PC-9 (cell line): ENCODE results near the gene SLC7A9.

Source experiments
- EZH2 ChIP-seq: fragments of 200-600 bp; sonication (generic); IDR thresholded peaks from 2 replicates; pipeline ENCODE4 v1.8.0; 2017; ENCODE audit warnings: antibody characterized with exemption, low read depth
- TF ChIP-seq, protein P1 (sequence below): fragments of 200-600 bp; sonication (generic); conservative IDR thresholded peaks from 2 replicates; pipeline ENCODE4 v1.6.1; 2017; ENCODE audit warnings: mixed run types, antibody characterized with exemption, mild to moderate bottlenecking, moderate library complexity

DNA sequence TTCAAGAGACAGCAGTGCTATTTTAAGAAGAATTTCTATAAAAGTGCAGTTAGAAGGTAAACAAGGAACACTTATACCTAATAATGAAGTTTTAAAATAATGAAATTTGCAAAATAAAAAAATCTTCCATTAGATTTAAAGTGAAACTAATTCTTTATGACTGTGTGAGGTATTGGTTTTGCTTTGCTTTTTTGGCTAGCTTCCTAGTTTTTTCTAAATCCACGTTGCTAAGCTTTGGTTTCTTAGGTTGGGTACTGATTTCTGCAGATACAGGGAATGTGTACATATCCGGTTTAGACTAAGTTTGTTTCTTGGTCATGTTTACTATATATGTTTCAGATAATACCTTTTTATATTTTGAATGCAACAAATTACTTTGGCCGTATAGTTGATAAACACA, 59.8 kb downstream of the SLC7A9 start:
- TF ChIP-seq, protein P1, sequence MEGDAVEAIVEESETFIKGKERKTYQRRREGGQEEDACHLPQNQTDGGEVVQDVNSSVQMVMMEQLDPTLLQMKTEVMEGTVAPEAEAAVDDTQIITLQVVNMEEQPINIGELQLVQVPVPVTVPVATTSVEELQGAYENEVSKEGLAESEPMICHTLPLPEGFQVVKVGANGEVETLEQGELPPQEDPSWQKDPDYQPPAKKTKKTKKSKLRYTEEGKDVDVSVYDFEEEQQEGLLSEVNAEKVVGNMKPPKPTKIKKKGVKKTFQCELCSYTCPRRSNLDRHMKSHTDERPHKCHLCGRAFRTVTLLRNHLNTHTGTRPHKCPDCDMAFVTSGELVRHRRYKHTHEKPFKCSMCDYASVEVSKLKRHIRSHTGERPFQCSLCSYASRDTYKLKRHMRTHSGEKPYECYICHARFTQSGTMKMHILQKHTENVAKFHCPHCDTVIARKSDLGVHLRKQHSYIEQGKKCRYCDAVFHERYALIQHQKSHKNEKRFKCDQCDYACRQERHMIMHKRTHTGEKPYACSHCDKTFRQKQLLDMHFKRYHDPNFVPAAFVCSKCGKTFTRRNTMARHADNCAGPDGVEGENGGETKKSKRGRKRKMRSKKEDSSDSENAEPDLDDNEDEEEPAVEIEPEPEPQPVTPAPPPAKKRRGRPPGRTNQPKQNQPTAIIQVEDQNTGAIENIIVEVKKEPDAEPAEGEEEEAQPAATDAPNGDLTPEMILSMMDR, result no peak
- no peak for TF ChIP-seq EZH2
